HEK293T (cell line): ENCODE results near the gene ATF7.

Experiments
- CTCF ChIA-PET: fragments of 350-600 bp; formaldehyde crosslinking; extraction: SDS; loops from one replicate; lab custom pipeline; 2021; ENCODE audit warnings: antibody characterized with exemption, inconsistent platforms; lab: Yijun Ruan, JAX
- POLR2A ChIA-PET: fragments of 350-600 bp; formaldehyde crosslinking; extraction: SDS; loops from one replicate; lab custom pipeline; 2020; ENCODE audit warnings: antibody characterized with exemption, inconsistent platforms; lab: Yijun Ruan, JAX
- DNase-seq: peaks from one replicate; pipeline ENCODE4 v3.0.0; 2012; ENCODE audit warnings: mixed read lengths; ENCODE audit errors: extremely low spot score
- ARNT ChIP-seq: fragments of 450-650 bp; IDR thresholded peaks from 2 replicates; pipeline ENCODE4 v1.6.1; 2017; ENCODE audit warnings: mild to moderate bottlenecking
- BHLHE40 ChIP-seq: fragments of 450-650 bp; IDR thresholded peaks from 2 replicates; pipeline ENCODE4 v1.6.1; 2016; ENCODE audit warnings: mild to moderate bottlenecking, moderate library complexity, borderline replicate concordance
- CTBP1 ChIP-seq: fragments of 450-650 bp; IDR thresholded peaks from 2 replicates; pipeline ENCODE4 v1.6.1; 2016; ENCODE audit warnings: borderline replicate concordance
- ELF4 ChIP-seq: fragments of 450-650 bp; IDR thresholded peaks from 2 replicates; pipeline ENCODE4 v1.6.1; 2017; ENCODE audit warnings: antibody characterized with exemption
- FOXA1 ChIP-seq: fragments of 450-650 bp; IDR thresholded peaks from 2 replicates; pipeline ENCODE4 v1.6.1; 2016; ENCODE audit warnings: mild to moderate bottlenecking
- FOXK2 ChIP-seq: fragments of 450-650 bp; IDR thresholded peaks from 2 replicates; pipeline ENCODE4 v1.6.1; 2016; ENCODE audit warnings: mild to moderate bottlenecking
- FOXM1 ChIP-seq: fragments of 450-650 bp; IDR thresholded peaks from 2 replicates; pipeline ENCODE4 v1.6.1; 2017; ENCODE audit warnings: mild to moderate bottlenecking, borderline replicate concordance
- HDGF ChIP-seq: fragments of 450-650 bp; IDR thresholded peaks from 2 replicates; pipeline ENCODE4 v1.6.1; 2017; ENCODE audit warnings: antibody characterized with exemption, borderline replicate concordance
- L3MBTL2 ChIP-seq: fragments of 450-650 bp; conservative IDR thresholded peaks from 2 replicates; pipeline ENCODE4 v1.6.1; 2016; ENCODE audit warnings: mild to moderate bottlenecking
- LEF1 ChIP-seq: fragments of 450-650 bp; IDR thresholded peaks from 2 replicates; pipeline ENCODE4 v1.6.1; 2017; ENCODE audit warnings: mild to moderate bottlenecking, borderline replicate concordance
- NFRKB ChIP-seq: fragments of 450-650 bp; IDR thresholded peaks from 2 replicates; pipeline ENCODE4 v1.6.1; 2016; ENCODE audit warnings: mild to moderate bottlenecking, moderate library complexity
- SP1 ChIP-seq: fragments of 450-650 bp; IDR thresholded peaks from 2 replicates; pipeline ENCODE4 v1.6.1; 2017
- SUZ12 ChIP-seq: fragments of 450-650 bp; IDR thresholded peaks from 2 replicates; pipeline ENCODE4 v1.6.1; 2016; ENCODE audit warnings: mild to moderate bottlenecking
- TARDBP ChIP-seq: fragments of 450-650 bp; IDR thresholded peaks from 2 replicates; pipeline ENCODE4 v1.6.1; 2016
- ZNF384 ChIP-seq: fragments of 450-650 bp; IDR thresholded peaks from 2 replicates; pipeline ENCODE4 v1.6.1; 2016
- TF ChIP-seq, protein P1 (sequence below): fragments of 450-650 bp; IDR thresholded peaks from 2 replicates; pipeline ENCODE4 v1.6.1; 2016

The ATF7 gene

DNA sequence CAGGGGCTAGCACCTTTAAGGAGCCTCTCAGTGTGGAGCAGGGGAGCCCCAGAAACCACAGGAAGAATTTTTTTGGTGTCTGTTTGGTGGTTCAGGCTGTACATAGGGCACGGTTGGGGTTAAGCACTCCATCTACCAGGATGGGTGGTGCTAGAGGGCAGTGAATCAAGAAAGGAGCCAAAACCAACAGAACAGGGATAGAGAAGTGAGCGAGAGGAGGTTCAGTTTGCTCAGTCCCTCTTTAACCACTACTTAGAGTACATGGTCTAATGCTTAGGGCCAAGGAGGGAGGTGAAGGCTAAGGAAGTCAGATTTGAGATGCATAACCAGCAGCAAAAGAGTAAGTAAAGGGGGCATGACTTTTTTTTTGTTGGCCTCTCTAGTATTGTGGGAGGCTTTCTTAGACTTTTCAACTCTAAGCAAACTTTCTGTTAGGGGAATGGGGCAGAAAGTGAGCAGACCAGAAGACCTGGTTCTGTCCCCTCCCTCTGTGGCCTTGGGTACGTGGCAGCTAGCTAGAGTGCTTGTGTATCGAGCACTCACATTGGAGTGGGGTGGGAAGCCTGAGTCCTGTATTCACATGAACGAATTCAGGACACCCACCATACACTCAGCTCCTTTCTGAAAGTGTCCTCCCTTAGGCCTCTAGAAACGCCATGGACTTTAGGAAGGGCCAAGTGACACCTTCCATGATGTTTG, 112.3 kb downstream of the ATF7 start:
- ChIA-PET POLR2A (no interaction called here), CTCF (interaction anchor here (0.6 kb wide), 1 partner anchor 109 kb away, joined by 3 read pairs; no protein-coding TSS in a partner anchor)

DNA sequence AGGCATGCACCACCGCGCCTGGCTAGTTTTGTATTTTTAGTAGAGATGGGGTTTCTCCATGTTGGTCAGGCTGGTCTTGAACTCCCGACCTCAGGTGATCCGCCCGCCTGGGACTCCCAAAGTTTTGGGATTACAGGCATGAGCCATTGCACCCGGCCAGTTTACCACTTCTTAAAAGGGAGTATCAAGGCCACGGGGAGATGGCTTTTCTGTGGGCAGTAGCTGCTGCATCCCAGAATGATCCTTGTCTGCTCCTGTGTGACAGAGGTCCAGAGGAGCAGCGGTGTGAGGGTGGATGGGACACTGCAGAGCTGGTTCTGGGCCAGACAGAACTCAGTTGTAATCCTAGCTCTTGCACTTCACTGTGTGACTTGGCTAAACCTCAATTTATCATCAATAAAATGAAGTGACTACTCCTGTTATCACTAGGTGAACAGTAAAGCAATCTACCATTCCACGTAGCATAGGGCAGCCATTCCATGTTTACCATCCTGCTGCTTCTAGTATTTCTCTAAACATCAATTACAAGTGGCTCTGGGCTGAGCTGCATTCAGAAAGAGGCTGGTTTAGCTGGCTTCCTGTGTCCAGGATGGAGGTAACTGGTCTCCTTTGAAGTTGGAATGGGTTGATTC, 115.9 kb downstream of the ATF7 start:
- no peak for DNase-seq
- ChIA-PET CTCF (interaction anchor here (0.6 to 3.1 kb wide), 4 partner anchors 158 to 236 kb away, joined by 3 to 13 read pairs (median 4); partner anchors contain the start of gene AAAS), POLR2A (interaction anchor here (1.0 to 4.9 kb wide), 2 partner anchors 9 to 189 kb away, joined by 4 to 38 read pairs; partner anchors contain the start of genes AAAS and TARBP2)
- TF ChIP-seq FOXM1, result no peak
- no peak for TF ChIP-seq LEF1
- no peak for TF ChIP-seq ZNF384
- no peak for TF ChIP-seq FOXK2
- no peak for TF ChIP-seq HDGF
- no peak for TF ChIP-seq FOXA1
- no peak for TF ChIP-seq TARDBP
- TF ChIP-seq, protein P1, sequence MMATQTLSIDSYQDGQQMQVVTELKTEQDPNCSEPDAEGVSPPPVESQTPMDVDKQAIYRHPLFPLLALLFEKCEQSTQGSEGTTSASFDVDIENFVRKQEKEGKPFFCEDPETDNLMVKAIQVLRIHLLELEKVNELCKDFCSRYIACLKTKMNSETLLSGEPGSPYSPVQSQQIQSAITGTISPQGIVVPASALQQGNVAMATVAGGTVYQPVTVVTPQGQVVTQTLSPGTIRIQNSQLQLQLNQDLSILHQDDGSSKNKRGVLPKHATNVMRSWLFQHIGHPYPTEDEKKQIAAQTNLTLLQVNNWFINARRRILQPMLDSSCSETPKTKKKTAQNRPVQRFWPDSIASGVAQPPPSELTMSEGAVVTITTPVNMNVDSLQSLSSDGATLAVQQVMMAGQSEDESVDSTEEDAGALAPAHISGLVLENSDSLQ, result no peak
- TF ChIP-seq NFRKB, result no peak

More for the DNA sequence above, 112.3 kb downstream of the ATF7 start:
- DNase-seq, result no peak
- TF ChIP-seq LEF1, result no peak

DNA sequence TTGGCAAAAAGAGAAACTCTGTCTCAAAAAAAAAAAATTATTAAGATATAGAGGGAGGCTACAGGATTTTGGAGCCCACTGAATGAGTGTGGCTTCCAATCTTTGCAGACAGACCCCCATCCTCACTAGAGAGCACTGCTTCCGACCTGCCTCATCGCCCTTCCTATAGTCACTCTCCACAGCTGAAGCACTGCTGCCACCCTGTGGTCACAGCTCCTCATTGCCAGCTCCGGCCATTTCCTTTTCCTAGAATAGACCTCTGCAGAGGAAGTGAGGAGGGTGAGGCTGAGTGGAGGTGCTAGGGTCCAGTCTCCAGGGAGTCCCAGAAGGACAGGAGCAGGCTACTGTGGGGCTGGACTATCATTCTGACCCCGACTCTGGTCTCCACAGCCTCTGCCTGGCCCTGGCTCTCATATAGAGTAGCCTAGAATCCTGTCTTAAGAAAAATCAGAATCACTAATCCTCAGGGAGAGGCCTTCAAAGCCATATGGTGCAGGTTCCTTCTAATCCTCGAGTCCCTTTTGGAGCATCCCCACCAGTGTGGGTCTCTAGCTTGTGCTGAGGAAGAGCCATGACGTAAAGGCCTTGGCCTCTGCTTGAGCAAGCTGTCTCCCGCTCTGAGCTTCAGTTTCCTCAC, 117.5 kb downstream of the ATF7 start:
- ChIA-PET POLR2A (interaction anchor here (0.6 to 4.9 kb wide), 4 partner anchors 8 to 32 kb away, joined by 3 to 38 read pairs (median 3); partner anchors contain the start of gene TARBP2), CTCF (interaction anchor here (0.5 to 3.1 kb wide), 10 partner anchors 15 to 349 kb away, joined by 3 to 13 read pairs (median 5); partner anchors contain the start of gene AAAS)
- no peak for TF ChIP-seq SP1
- TF ChIP-seq FOXM1, result no peak
- TF ChIP-seq, protein P1, result no peak
- no peak for TF ChIP-seq FOXA1
- TF ChIP-seq LEF1, result no peak
- no peak for TF ChIP-seq L3MBTL2
- no peak for TF ChIP-seq HDGF
- no peak for TF ChIP-seq FOXK2
- no peak for TF ChIP-seq SUZ12
- DNase-seq, result peak; percentile 83

DNA sequence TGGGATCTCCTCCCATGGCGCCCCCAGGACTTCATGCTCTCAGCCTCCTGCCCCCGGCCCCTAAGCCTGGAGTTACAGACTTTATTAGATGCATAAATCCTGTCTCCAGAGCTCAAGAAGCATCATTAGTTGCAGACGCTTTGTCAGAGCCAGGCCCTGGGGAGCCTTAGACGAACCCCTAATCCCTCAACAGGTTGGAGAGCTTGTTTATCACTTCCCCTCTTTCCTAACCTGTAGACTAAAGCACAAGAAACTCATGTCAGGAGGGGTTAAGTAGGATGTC, 118.6 kb downstream of the ATF7 start:
- CTCF ChIA-PET, result interaction anchor here (0.7 kb wide), 1 partner anchor 86 kb away, joined by 7 read pairs; no protein-coding TSS in a partner anchor
- no peak for DNase-seq
- POLR2A ChIA-PET, result no interaction called here
- TF ChIP-seq CTBP1, result no peak
- no peak for TF ChIP-seq SUZ12
- no peak for TF ChIP-seq NFRKB
- TF ChIP-seq ARNT, result no peak
- TF ChIP-seq ZNF384, result no peak
- TF ChIP-seq SP1, result no peak
- no peak for TF ChIP-seq L3MBTL2
- TF ChIP-seq FOXA1, result no peak
- TF ChIP-seq FOXK2, result no peak
- no peak for TF ChIP-seq FOXM1
- no peak for TF ChIP-seq TARDBP
- TF ChIP-seq, protein P1, result no peak
- TF ChIP-seq ELF4, result no peak
- no peak for TF ChIP-seq BHLHE40
- no peak for TF ChIP-seq LEF1
- no peak for TF ChIP-seq HDGF

DNA sequence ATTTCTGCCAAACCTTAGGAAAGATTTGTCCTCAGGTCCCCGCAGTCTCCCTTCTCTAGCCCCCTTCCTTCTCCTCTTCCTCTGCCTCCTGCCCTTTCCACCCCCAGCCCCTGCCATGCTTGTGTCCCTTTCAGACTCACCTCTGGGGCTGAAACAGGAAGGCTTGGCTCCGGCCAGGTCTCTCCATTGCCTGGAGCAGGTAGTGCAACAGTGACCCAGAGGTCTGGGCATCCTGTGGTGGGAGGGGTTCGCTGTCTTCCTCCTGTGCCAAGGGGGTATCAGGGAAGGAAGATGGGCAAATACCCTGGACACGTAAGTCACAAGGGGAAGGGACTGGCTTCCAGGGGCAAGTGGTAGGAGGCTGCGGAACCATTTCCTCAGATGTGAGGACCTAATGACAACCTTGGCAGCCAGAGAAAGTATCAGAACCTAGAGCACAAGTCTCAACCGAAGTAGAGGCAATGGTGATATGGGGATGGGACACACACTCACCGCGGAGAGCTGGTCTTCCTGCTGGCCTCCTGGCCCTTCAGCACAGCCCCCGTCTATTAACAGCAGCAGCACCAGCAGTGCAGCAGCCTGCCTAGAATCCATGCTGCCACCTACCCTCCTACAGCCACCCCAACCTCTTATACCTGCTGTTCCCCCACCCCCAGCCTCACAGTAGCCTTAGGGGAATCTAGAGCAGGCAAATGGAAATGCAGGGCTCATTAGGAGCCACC, 119.1 kb downstream of the ATF7 start, which contains the start of gene NPFF:
Gene NPFF, minus strand, starts transcription at position 604 of the 722 bp plus-strand sequence. Its CDS starts 10 bp downstream, at position 594.
- no peak for TF ChIP-seq LEF1
- no peak for TF ChIP-seq BHLHE40
- TF ChIP-seq ELF4, result no peak
- no peak for TF ChIP-seq SUZ12
- no peak for TF ChIP-seq ZNF384
- TF ChIP-seq, protein P1, result no peak
- no peak for TF ChIP-seq L3MBTL2
- no peak for TF ChIP-seq CTBP1
- no peak for TF ChIP-seq SP1
- no peak for TF ChIP-seq FOXM1
- TF ChIP-seq HDGF, result no peak
- TF ChIP-seq NFRKB, result no peak
- TF ChIP-seq TARDBP, result no peak
- TF ChIP-seq ARNT, result no peak
- TF ChIP-seq FOXA1, result no peak
- no peak for TF ChIP-seq FOXK2
- no peak for DNase-seq
- ChIA-PET CTCF (no interaction called here), POLR2A (no interaction called here)
